Mesenchymal stem cell (in vitro differentiated cells and primary cell): ENCODE data around the gene KDM5A.
"Not testable (repeated sequence)": the region's sequence is repeated elsewhere in the genome, so short reads cannot be mapped to it uniquely, and the experiment has no call there.

Source experiments
- DNase-seq: peaks from one replicate; pipeline ENCODE4 v3.0.0-alpha.2; 2013
- H2AFZ ChIP-seq: one replicate; pipeline ENCODE4 v1.6.1; 2013; ENCODE audit warnings: low read depth, mild to moderate bottlenecking, control low read depth, inconsistent platforms, low read length, moderate library complexity
- H2AK5ac ChIP-seq: 2 replicates; pipeline ENCODE4 v1.6.1; 2013; ENCODE audit warnings: low read length, moderate library complexity, mild to moderate bottlenecking, inconsistent platforms; ENCODE audit not compliant: severe bottlenecking
- H2BK120ac ChIP-seq: one replicate; pipeline ENCODE4 v1.6.1; 2013; ENCODE audit warnings: low read depth, mild to moderate bottlenecking, inconsistent platforms, low read length, moderate library complexity
- H2BK12ac ChIP-seq, 2 experiments: one replicate each; pipeline ENCODE4 v1.6.1; 2013; ENCODE audit warnings: inconsistent platforms in 2 of 2, low read length in 2 of 2, mild to moderate bottlenecking in 2 of 2, moderate library complexity in 2 of 2, control low read depth in 1 of 2
- H2BK15ac ChIP-seq: one replicate; pipeline ENCODE4 v1.6.1; 2013; ENCODE audit warnings: mild to moderate bottlenecking, low read depth, inconsistent platforms; ENCODE audit not compliant: poor library complexity, severe bottlenecking
- H2BK5ac ChIP-seq: 2 replicates; pipeline ENCODE4 v1.6.1; 2013; ENCODE audit warnings: low read depth, mild to moderate bottlenecking, low read length, control low read depth, inconsistent platforms; ENCODE audit not compliant: poor library complexity, severe bottlenecking
- H3K14ac ChIP-seq, 2 experiments: one replicate each; pipeline ENCODE4 v1.6.1; 2013; ENCODE audit warnings: inconsistent platforms in 2 of 2, low read length in 2 of 2, control low read depth in 1 of 2, mild to moderate bottlenecking in 1 of 2, moderate library complexity in 1 of 2
- H3K18ac ChIP-seq, 2 experiments: one replicate each; pipeline ENCODE4 v1.6.1; 2013; ENCODE audit warnings: inconsistent platforms in 2 of 2, low read length in 2 of 2, control low read depth in 1 of 2, low read depth in 1 of 2, mild to moderate bottlenecking in 1 of 2
- H3K23ac ChIP-seq, 2 experiments: one replicate each; pipeline ENCODE4 v1.6.1; 2013; ENCODE audit warnings: inconsistent platforms in 2 of 2, low read length in 2 of 2, mild to moderate bottlenecking in 2 of 2, moderate library complexity in 2 of 2, control low read depth in 1 of 2
- H3K27ac ChIP-seq: 2 replicates; pipeline ENCODE4 v1.5.1; 2013; ENCODE audit warnings: mild to moderate bottlenecking, moderate library complexity, low read length, control low read depth, inconsistent platforms; ENCODE audit not compliant: poor library complexity, severe bottlenecking
- H3K27me3 ChIP-seq, 2 experiments: 2 replicates each; pipeline versions ENCODE4 v1.6.1 to v1.7.0; 2013; ENCODE audit warnings: low read length in 2 of 2, mild to moderate bottlenecking in 2 of 2, moderate library complexity in 2 of 2, control low read depth in 1 of 2, inconsistent platforms in 1 of 2; ENCODE audit not compliant: control insufficient read depth in 1 of 2, insufficient read depth in 1 of 2
- H3K36me3 ChIP-seq, 2 experiments: 2 replicates each; pipeline versions ENCODE4 v1.6.1 to v1.7.0; 2013; ENCODE audit warnings: low read length in 2 of 2, control low read depth in 1 of 2, inconsistent platforms in 1 of 2, low read depth in 1 of 2, mild to moderate bottlenecking in 1 of 2; ENCODE audit not compliant: insufficient read depth in 2 of 2, control insufficient read depth in 1 of 2
- H3K4ac ChIP-seq, 2 experiments: one replicate each; pipeline ENCODE4 v1.6.1; 2013; ENCODE audit warnings: inconsistent platforms in 2 of 2, low read length in 2 of 2, mild to moderate bottlenecking in 2 of 2, moderate library complexity in 2 of 2, control low read depth in 1 of 2, low read depth in 1 of 2
- H3K4me1 ChIP-seq: 2 replicates; pipeline ENCODE4 v1.6.1; 2013; ENCODE audit warnings: low read depth, low read length, control low read depth; ENCODE audit not compliant: control insufficient read depth, insufficient read depth
- H3K4me2 ChIP-seq: 2 replicates; pipeline ENCODE4 v1.6.1; 2013; ENCODE audit warnings: low read length, mild to moderate bottlenecking, inconsistent platforms; ENCODE audit not compliant: poor library complexity, severe bottlenecking
- H3K4me3 ChIP-seq, 2 experiments: 2 replicates each; pipeline versions ENCODE4 v1.5.1 to v1.7.0; 2013; ENCODE audit warnings: low read length in 2 of 2, mild to moderate bottlenecking in 2 of 2, control low read depth in 1 of 2, low read depth in 1 of 2; ENCODE audit not compliant: insufficient read depth in 1 of 2
- H3K79me1 ChIP-seq: replicated peaks from 2 replicates; pipeline ENCODE4 v1.6.1; 2013; ENCODE audit warnings: mild to moderate bottlenecking, control low read depth, low read length, inconsistent platforms; ENCODE audit not compliant: poor library complexity, severe bottlenecking
- H3K9ac ChIP-seq: 2 replicates; pipeline ENCODE4 v1.7.0; 2013; ENCODE audit warnings: mild to moderate bottlenecking, low read length, moderate library complexity
- H3K9me3 ChIP-seq: 2 replicates; pipeline ENCODE4 v1.7.0; 2013; ENCODE audit warnings: mild to moderate bottlenecking, low read length; ENCODE audit not compliant: control insufficient read depth
- H4K8ac ChIP-seq: one replicate; pipeline ENCODE4 v1.6.1; 2013; ENCODE audit warnings: inconsistent platforms, mild to moderate bottlenecking, low read length, moderate library complexity
- H4K91ac ChIP-seq: one replicate; pipeline ENCODE4 v1.6.1; 2013; ENCODE audit warnings: mild to moderate bottlenecking, low read length, inconsistent platforms
- WGBS: methylation state at CpG from one replicate; pipeline ENCODE4 v1.1.7; 2013; ENCODE audit warnings: mixed read lengths; 5-methylcytosine and 5-hydroxymethylcytosine counted together

KDM5A gene

DNA sequence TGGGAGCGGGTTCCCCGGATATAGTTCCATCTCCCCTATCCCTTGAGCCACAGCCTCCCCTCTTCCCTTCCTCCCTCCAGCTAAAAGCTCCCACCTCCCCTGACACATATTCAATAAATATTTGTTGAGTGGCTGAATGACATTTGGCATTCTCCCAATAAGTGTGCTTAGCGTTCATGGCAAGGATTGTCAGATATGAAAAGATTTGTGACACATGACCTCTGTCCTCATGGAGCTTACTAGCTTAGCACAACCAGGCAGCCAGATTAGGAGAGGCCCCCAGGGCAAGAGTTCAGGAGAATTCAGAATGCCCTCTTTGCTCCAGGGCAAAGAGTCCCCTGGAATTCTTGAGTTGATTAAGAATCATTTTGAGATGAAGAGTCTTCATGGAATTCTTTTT is 152.7 kb downstream of the KDM5A start:
- H3K9me3 ChIP-seq, result peaks cover 13% of the 10 kb centered on the region

DNA sequence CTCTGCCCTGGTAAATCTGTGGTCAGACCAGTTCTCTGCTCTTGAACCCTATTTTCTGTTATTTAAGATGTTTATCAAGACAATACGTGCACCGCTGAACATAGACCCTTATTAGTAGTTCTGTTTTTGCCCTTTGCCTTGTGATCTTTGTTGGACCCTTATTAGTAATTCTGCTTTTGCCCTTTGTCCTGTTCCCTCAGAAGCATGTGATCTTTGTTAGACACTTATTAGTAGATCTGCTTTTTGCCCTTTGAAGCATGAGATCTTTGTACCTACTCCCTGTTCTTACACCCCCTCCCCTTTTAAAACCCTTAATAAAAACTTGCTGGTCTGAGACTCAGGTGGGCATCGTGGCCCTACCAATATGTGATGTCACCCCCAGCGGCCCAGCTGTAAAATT is 153.2 kb downstream of the KDM5A start:
- not testable (repeated sequence) for H2AK5ac ChIP-seq, H3K4me3 ChIP-seq, DNase-seq, H2BK120ac ChIP-seq, H2BK5ac ChIP-seq, H3K79me1 ChIP-seq, H3K4me2 ChIP-seq, H3K4me1 ChIP-seq, H3K14ac ChIP-seq, H4K91ac ChIP-seq, H3K9ac ChIP-seq, H3K4ac ChIP-seq, H3K36me3 ChIP-seq, H2BK12ac ChIP-seq, H3K27ac ChIP-seq, H2BK15ac ChIP-seq, H3K23ac ChIP-seq, H2AFZ ChIP-seq, H4K8ac ChIP-seq, H3K18ac ChIP-seq
- WGBS, result 78% methylated on average over 4 of the region's 4 CpGs
- Histone ChIP-seq H3K27me3 (peaks cover 20 to 29% of the 10 kb centered on the region in 2 experiments), H3K9me3 (peaks cover 13% of the 10 kb centered on the region)

More for the DNA sequence above, 152.7 kb downstream of the KDM5A start:
- H3K79me1 ChIP-seq, result no peaks in the 10 kb centered on the region
- 87% methylated on average over 3 of the region's 3 CpGs for WGBS
- no peak overlapping the region for H4K8ac ChIP-seq
- H2BK15ac ChIP-seq, result no peak overlapping the region
- no peak overlapping the region for H3K9ac ChIP-seq
- no peak overlapping the region for H3K27ac ChIP-seq
- H2BK12ac ChIP-seq, result no peak overlapping the region
- no peak overlapping the region for H2BK5ac ChIP-seq
- no peak overlapping the region for H3K4me3 ChIP-seq
- H3K23ac ChIP-seq, result no peak overlapping the region
- no peak overlapping the region for H3K14ac ChIP-seq
- no peaks in the 10 kb centered on the region for H3K36me3 ChIP-seq
- no peak overlapping the region for H2AFZ ChIP-seq
- no peak overlapping the region for H2AK5ac ChIP-seq
- no peak overlapping the region for H3K18ac ChIP-seq
- no peak overlapping the region for H3K4ac ChIP-seq
- DNase-seq, result no peak
- no peak overlapping the region for H2BK120ac ChIP-seq
- no peak overlapping the region for H4K91ac ChIP-seq
- H3K4me2 ChIP-seq, result no peak overlapping the region
- peaks cover 15 to 24% of the 10 kb centered on the region in 2 experiments for H3K27me3 ChIP-seq
- no peaks in the 10 kb centered on the region for H3K4me1 ChIP-seq

DNA sequence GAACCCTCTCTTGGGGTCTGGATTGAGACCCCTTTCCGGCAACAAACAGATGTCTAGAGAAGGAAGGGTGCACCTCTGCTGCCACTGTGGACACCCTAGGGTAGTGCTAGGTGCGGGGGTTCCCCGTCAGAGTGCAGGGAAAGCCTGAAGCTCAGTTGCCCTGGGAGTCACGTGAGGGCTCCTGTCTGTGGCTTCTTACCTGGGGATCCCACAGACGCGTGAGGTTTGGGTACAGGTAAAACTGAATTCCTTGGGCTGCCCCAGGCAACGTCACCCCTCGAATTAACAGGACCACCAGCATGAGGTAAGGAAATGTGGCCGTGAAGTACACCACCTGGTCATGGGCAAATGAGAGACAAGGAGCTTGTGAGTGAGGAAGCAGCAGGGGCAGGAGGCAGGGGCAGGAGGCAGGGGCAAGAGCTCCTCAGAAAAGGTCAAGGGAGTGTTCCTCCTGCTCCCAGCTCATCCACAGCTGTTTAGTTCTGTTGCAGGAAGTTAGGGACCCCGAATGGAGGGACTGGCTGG is 154.2 kb downstream of the KDM5A start:
- no peak overlapping the region for H2AFZ ChIP-seq
- H2AK5ac ChIP-seq, result no peak overlapping the region
- H3K4me2 ChIP-seq, result no peak overlapping the region
- no peak for DNase-seq
- no peak overlapping the region for H3K23ac ChIP-seq
- H2BK12ac ChIP-seq, result no peak overlapping the region
- no peaks in the 10 kb centered on the region for H3K79me1 ChIP-seq
- no peak overlapping the region for H2BK15ac ChIP-seq
- no peak overlapping the region for H2BK120ac ChIP-seq
- H3K27ac ChIP-seq, result no peak overlapping the region
- no peak overlapping the region for H2BK5ac ChIP-seq
- no peak overlapping the region for H4K91ac ChIP-seq
- H3K27me3 ChIP-seq, result peaks cover 29 to 39% of the 10 kb centered on the region in 2 experiments
- H3K9ac ChIP-seq, result no peak overlapping the region
- H3K9me3 ChIP-seq, result peaks cover 13% of the 10 kb centered on the region
- no peaks in the 10 kb centered on the region for H3K4me1 ChIP-seq
- H3K36me3 ChIP-seq, result no peaks in the 10 kb centered on the region
- no peak overlapping the region for H3K14ac ChIP-seq
- 90% methylated on average over 9 of the region's 10 CpGs for WGBS
- no peak overlapping the region for H3K18ac ChIP-seq
- no peak overlapping the region for H4K8ac ChIP-seq
- H3K4ac ChIP-seq, result no peak overlapping the region
- no peak overlapping the region for H3K4me3 ChIP-seq

DNA sequence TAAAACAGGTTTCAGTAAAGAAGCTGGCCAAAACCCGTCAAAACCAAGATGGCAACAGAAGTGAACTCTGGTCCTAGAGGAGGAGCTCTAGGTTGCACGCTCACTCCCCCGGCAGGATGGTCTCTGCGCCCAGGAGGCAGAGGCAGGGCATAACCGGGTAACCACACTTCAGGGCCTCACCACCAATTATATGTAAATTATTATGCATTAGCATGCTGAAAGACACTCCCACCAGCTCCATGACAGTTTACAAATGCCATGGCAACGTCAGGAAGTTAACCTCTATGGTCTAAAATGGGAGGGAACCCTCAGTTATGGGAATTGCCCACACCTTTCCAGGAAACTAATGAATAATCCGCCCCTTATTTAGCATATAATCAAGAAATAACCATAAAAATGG is 155.1 kb downstream of the KDM5A start:
- peaks cover 13% of the 10 kb centered on the region for H3K9me3 ChIP-seq
- H3K9ac ChIP-seq, result no peak overlapping the region
- H3K4me2 ChIP-seq, result no peak overlapping the region
- no peak overlapping the region for H2BK5ac ChIP-seq
- H4K91ac ChIP-seq, result no peak overlapping the region
- peaks cover 38 to 48% of the 10 kb centered on the region in 2 experiments for H3K27me3 ChIP-seq
- H3K4me3 ChIP-seq, result no peak overlapping the region
- H3K4me1 ChIP-seq, result no peaks in the 10 kb centered on the region
- H3K36me3 ChIP-seq, result no peaks in the 10 kb centered on the region
- no peak overlapping the region for H4K8ac ChIP-seq
- no peak overlapping the region for H2BK12ac ChIP-seq
- no peak overlapping the region for H2BK120ac ChIP-seq
- no peak overlapping the region for H2AFZ ChIP-seq
- H3K79me1 ChIP-seq, result no peaks in the 10 kb centered on the region
- no peak for DNase-seq
- WGBS, result 76% methylated on average over 7 of the region's 7 CpGs
- H2AK5ac ChIP-seq, result no peak overlapping the region
- no peak overlapping the region for H3K18ac ChIP-seq
- no peak overlapping the region for H3K14ac ChIP-seq
- no peak overlapping the region for H3K27ac ChIP-seq
- no peak overlapping the region for H3K23ac ChIP-seq
- no peak overlapping the region for H3K4ac ChIP-seq
- no peak overlapping the region for H2BK15ac ChIP-seq
